Measurements from ENCODE around the gene BCCIP. TPM values are rescaled to one million over a fixed set of nuclear protein-coding genes. Genes with fewer than 3 reads are reported as not detected.

Gene BCCIP
- total and polyA plus RNA-seq, 2 of the 8 experiments (the other 6 are each of a cell fraction or from before 2014, with no cell fraction given) = 33.9 to 120 TPM

DNA sequence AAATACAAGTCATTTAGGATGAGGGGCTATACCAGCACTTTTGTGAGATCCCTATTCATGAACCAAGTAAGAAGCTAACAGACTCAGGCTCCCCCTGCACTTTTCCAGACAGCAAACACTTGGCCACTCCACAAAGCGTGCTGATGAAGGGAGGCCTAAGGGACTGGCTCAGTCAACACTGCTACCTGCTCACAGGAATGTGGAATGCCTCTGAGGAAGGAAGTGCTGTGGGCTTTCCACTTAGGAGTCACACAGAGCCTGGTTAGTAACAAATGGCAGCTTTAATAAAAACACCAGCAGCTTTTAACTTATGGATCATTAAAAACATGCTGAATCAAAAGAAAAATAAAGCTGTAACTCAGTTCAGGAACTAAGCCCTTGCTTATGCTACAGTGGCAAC is 15.3 kb upstream of the BCCIP start:
- no peak for DNase-seq (ENCODE audit: low read depth in 1 of 2, low spot score in 2 of 2)
- Histone ChIP-seq H3K23me2 (ENCODE audit: low read depth, low read length) (no peaks in the 10 kb centered on the region), H2AFZ (ENCODE audit: low read length) (no peak overlapping the region), H2BK15ac (ENCODE audit: low read length) (no peak overlapping the region), H3K4ac (replicated peaks; ENCODE audit: insufficient read length, low read depth, low read length) (no peak overlapping the region), H3K18ac (ENCODE audit: extremely low read depth, low read length) (no peak overlapping the region), H2BK5ac (ENCODE audit: low read depth, low read length) (no peak overlapping the region), H3K9ac (replicated peaks in 1 of 4; ENCODE audit: extremely low read depth in 1 of 4, low read depth in 3 of 4, low read length in 3 of 4) (no peak overlapping the region), H4K5ac (ENCODE audit: insufficient read length, low read depth, low read length) (no peak overlapping the region), H2BK20ac (ENCODE audit: low read length) (no peak overlapping the region), H4K8ac (ENCODE audit: extremely low read depth, insufficient read depth, low read length) (no peak overlapping the region), H3K4me1 (replicated peaks in 1 of 4; ENCODE audit: control insufficient read depth in 3 of 4, insufficient read depth in 4 of 4, low read length in 3 of 4) (peaks cover 0 to 5% (median 0%) of the 10 kb centered on the region in 4 experiments; a peak in 1 of 7 replicates), H3K14ac (ENCODE audit: insufficient read length) (no peak overlapping the region), H3K23ac (ENCODE audit: insufficient read length) (no peak overlapping the region), H2AK5ac (ENCODE audit: low read depth, low read length) (no peak overlapping the region), H3K79me2 (ENCODE audit: control insufficient read depth in 1 of 2, insufficient read depth in 2 of 2, low read length in 2 of 2) (no peaks in the 10 kb centered on the region), H3K27ac (ENCODE audit: low read depth, low read length) (no peak overlapping the region), H2BK120ac (replicated peaks; ENCODE audit: low read depth, low read length) (no peak overlapping the region), H3K4me3 (ENCODE audit: extremely low read depth in 1 of 4, insufficient read depth in 2 of 4, low read depth in 3 of 4, low read length in 4 of 4) (no peak overlapping the region), H3K56ac (replicated peaks; ENCODE audit: insufficient read length, low read depth, low read length) (no peak overlapping the region), H3K9me3 (ENCODE audit: insufficient read depth in 2 of 2, low read depth in 1 of 2, low read length in 1 of 2) (no peaks in the 10 kb centered on the region), H2BK12ac (ENCODE audit: low read depth, low read length) (no peak overlapping the region), H3K36me3 (ENCODE audit: control insufficient read depth in 2 of 4, insufficient read depth in 4 of 4, low read length in 3 of 4) (peaks cover 2 to 33% (median 22%) of the 10 kb centered on the region in 4 experiments; a peak in 6 of 8 replicates), H3K4me2 (ENCODE audit: insufficient read depth in 1 of 2, low read depth in 2 of 2, low read length in 2 of 2) (no peak overlapping the region), H4K91ac (replicated peaks; ENCODE audit: insufficient read length, low read length) (no peak overlapping the region), H3K79me1 (ENCODE audit: low read depth, low read length) (no peaks in the 10 kb centered on the region), H3K27me3 (replicated peaks in 1 of 4; ENCODE audit: control insufficient read depth in 3 of 4, extremely low read depth in 1 of 4, insufficient read depth in 3 of 4, low read length in 3 of 4) (no peaks in the 10 kb centered on the region), H4K20me1 (replicated peaks in 1 of 2; ENCODE audit: control insufficient read depth in 1 of 2, insufficient read depth in 2 of 2, low read length in 2 of 2) (peaks cover 0 to 2% of the 10 kb centered on the region in 2 experiments)
- no peak for TF ChIP-seq SP1 (IDR thresholded peaks at IDR 0.05; ENCODE audit: low read depth, low read length)
- 90% methylated on average over 1 of the region's 1 CpG; no CpG with 5 or more reads in 1 of the 2 experiments for WGBS, 2 experiments (ENCODE audit: extremely low coverage in 1 of 2, insufficient coverage in 1 of 2, insufficient read length in 1 of 2, insufficient replicate concordance in 2 of 2, low coverage in 1 of 2, low lambda C conversion rate in 2 of 2, missing lambda C conversion rate in 1 of 2)
- CTCF ChIA-PET (ENCODE audit: partially characterized antibody) = interaction anchor here (1.2 kb wide), 1 partner anchor 169 kb away, joined by 4 read pairs; no protein-coding TSS in a partner anchor
- no peak for FAIRE-seq
- POLR2A ChIA-PET (ENCODE audit: partially characterized antibody) = interaction anchor here (1.3 kb wide), 1 partner anchor 13 kb away, joined by 4 read pairs; no protein-coding TSS in a partner anchor

Measured in H1 (cell line).